Measurements from ENCODE around the gene SPDYE1. TPM values are rescaled to one million over a fixed set of nuclear protein-coding genes. Genes with fewer than 3 reads are reported as not detected.
"Not testable (repeated sequence)": the region's sequence is repeated elsewhere in the genome, so short reads cannot be mapped to it uniquely, and the experiment has no call there.

SPDYE1 gene
- not detected in 2 replicates for total RNA-seq

DNA sequence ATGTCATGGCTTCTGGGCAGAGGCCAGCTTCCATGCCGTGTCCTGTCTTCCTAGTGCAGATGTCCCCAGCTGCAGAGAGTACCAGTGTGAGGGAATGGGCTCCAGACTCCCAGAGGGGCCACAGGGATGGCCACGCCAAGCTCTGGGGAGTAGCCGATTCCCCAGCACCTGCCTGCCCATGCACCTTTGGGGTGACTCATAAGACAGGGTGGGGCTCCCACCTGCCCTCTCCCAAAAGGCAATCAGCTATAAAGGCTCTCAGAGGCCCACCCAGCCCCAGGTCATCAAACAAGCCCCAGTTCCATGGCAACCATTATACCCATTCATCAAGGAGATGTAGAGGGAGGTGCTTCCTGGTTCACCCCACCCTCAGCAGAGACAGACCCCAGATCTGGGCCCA is at the start of gene SPDYE1:
Gene SPDYE1 (plus strand): TSS at position 366 of the 400 bp plus-strand sequence. CDS start 2,053 bp downstream, outside the sequence.
- not testable (repeated sequence) for DNase-seq (ENCODE audit: low read depth in 2 of 2)

GRCh38 chr7:43952028-43952427 is 45.7 kb upstream of the SPDYE1 start:
- no peak for DNase-seq (ENCODE audit: low read depth in 2 of 2)

- no peak for DNase-seq (ENCODE audit: low read depth in 2 of 2)
Measured at GRCh38 chr7:43953071-43953470, 44.6 kb upstream of the SPDYE1 start.

DNA sequence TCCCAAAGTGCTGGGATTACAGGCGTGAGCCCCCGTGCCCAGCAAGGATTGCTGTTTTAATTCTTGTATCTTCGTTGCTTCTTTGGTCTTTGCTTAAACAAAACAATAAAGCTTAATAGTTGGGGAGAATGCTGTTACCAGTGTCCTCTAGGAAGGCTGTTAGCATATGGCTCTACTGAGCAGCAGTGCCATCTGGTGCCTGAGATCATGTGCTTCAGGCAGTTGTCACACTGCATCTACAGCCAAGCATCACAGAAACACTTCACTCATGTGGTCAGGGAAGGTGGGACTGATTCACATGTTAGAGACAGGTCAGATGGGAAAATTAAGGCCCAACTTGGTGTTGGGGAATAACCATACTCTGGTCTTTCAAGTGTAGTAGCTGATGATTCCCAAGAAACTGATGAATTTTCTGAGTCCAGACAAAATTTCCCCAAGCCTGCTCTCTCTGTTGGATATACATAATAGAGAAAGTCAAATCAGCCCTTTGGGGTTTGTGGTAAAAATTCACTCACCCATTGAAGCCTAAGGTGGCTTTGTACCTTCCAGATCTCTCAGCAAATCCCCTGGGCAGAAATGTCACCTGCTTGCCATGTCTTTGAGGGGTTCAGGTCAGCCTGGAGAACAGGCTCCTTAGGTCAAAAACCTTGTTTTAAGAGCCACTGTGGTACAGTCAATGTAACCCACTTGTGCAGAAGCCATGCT is 43.0 kb upstream of the SPDYE1 start:
- peak; percentile 71 to 76 for DNase-seq (ENCODE audit: low read depth in 2 of 2)

- no peak for DNase-seq (ENCODE audit: low read depth in 2 of 2)
Measured at GRCh38 chr7:43956027-43956426, 41.7 kb upstream of the SPDYE1 start.

GRCh38 chr7:43960933-43961332 is 36.8 kb upstream of the SPDYE1 start:
- no peak for DNase-seq (ENCODE audit: low read depth in 2 of 2)

DNA sequence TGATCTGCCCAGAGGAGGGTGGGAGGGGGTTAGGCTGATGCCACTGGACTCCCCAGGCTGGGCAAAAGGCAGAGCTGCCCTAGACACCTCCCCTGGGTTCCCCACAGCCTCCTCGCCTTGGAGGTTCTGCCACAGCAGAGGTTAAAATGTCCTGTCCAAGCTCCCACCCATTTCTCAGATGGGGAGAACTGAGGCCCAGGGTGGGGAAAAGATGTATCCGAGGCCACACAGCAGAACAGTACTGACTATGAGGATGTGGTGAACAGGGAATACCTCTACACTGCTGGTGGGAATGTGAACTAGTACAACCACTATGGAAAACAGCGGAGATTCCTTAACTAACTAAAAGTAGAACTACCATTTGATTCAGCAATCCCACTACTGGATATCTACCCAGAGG is 31.3 kb upstream of the SPDYE1 start:
- not testable (repeated sequence) for DNase-seq (ENCODE audit: low read depth in 2 of 2)

- not testable (repeated sequence) for DNase-seq (ENCODE audit: low read depth in 2 of 2)
Measured at GRCh38 chr7:43968172-43969040, 29.3 kb upstream of the SPDYE1 start.

- DNase-seq (ENCODE audit: low read depth in 2 of 2), result not testable (repeated sequence)
Measured at GRCh38 chr7:43969586-43969985, 28.1 kb upstream of the SPDYE1 start.

DNA sequence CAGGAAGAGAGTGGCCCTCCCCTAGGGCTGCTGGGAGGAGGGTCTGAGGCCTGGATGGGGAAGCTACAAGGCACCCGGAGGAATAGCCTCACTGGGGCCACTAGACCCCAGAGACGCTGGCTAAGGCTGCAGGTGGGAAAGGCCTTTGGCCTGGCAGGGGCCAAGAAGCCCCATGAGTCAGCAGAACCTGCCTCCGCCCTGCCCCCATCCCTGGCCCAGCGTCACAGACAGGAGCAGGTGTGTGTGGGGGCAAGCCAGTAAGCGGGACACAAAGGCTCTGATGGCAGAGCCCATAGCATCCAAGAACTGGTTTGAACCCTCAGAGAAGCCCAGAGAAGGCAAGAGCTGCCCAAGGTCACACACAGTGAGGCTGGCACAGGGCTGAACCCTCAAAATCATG is 27.0 kb upstream of the SPDYE1 start:
- not testable (repeated sequence) for DNase-seq (ENCODE audit: low read depth in 2 of 2)

DNA sequence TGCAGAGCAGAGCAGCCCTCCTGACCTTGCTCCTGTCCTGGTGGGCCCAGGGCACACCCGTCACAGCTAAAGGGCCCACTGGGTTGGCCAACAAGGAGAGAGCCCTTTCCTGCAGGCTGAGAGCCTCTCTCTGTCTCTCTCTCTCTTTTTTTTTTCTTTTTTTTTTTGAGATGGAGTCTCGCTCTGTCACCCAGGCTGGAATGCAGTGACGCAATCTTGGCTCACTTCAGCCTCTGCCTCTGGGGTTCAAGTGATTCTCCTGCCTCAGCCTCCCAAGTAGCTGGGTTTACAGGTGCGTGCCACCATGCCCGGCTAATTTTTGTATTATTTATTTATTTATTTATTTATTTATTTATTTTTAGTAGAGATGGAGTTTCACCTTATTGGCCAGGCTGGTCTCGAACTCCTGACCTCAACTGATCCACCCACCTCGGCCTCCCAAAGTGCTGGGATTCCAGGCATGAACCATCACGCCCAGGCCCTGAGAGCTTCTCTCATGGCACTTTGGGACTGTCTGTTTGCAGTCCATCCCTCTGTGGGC is 23.6 kb upstream of the SPDYE1 start:
- not testable (repeated sequence) for DNase-seq (ENCODE audit: low read depth in 2 of 2)

DNA sequence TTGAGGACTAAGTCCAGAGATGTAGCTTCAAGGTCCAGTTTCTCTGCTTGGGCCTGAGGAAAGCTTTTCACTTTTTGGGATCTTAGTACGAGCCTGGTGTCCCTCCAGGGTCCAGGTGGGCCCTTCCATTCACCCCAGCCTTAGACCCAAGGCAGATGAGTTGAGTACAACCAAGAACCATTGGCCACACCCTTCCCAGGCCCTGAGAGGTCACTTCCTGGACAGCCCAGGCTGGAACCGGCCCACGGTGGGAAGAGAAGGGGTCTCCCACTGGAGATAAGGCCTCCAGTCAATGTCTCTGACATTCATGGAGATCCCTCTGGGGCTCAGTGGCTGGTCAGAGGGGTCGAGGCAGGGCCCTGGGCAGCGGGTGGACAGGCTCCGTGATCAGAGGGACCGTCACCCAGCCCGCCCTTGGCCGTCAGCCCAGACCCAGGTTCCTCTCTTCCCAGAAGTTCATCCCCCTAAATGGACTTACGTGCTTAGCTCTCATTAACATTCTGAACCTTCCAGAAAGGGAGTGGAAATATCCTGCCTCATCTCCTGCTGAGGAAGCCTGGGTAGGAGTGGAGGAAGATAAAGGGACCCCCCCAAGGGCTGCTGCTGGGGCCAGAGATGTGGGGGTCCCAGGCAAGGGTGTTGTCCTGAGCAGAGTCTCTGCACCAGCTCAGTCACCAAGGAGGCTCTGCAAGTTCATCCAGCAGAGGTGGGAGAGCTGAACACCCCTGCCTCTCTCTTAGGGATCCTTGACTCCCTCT is 22.8 kb upstream of the SPDYE1 start:
- not testable (repeated sequence) for DNase-seq (ENCODE audit: low read depth in 2 of 2)

GRCh38 chr7:43977525-43977924 is 20.2 kb upstream of the SPDYE1 start:
- DNase-seq (ENCODE audit: low read depth in 2 of 2), result no peak

- DNase-seq (ENCODE audit: low read depth in 2 of 2), result peak in 1 of 2 donors; percentile 56
Measured at GRCh38 chr7:43978102-43978501, 19.6 kb upstream of the SPDYE1 start.

DNA sequence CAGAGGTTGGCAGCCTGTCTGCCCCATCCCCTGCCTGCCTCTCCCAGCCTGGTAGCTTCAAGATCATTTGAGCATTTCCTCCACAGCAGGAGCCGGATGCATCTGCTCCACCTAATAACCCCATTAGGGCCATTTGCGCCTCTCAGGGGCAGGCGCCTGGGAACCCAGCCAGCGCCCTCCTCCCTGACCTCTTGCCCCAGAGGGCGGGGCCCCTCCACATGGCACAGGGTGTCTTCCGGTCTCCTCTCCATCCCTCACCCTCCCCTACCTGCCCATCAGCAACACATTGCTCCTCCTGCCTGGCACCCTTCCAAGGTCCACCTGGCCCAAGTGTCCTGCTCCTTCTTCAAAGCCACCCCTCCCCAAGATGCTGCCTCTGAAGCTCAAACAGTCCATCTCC is 14.8 kb upstream of the SPDYE1 start:
- not testable (repeated sequence) for DNase-seq (ENCODE audit: low read depth in 2 of 2)

- DNase-seq (ENCODE audit: low read depth in 2 of 2), result not testable (repeated sequence)
Measured at GRCh38 chr7:43983736-43984135, 14.0 kb upstream of the SPDYE1 start.

DNA sequence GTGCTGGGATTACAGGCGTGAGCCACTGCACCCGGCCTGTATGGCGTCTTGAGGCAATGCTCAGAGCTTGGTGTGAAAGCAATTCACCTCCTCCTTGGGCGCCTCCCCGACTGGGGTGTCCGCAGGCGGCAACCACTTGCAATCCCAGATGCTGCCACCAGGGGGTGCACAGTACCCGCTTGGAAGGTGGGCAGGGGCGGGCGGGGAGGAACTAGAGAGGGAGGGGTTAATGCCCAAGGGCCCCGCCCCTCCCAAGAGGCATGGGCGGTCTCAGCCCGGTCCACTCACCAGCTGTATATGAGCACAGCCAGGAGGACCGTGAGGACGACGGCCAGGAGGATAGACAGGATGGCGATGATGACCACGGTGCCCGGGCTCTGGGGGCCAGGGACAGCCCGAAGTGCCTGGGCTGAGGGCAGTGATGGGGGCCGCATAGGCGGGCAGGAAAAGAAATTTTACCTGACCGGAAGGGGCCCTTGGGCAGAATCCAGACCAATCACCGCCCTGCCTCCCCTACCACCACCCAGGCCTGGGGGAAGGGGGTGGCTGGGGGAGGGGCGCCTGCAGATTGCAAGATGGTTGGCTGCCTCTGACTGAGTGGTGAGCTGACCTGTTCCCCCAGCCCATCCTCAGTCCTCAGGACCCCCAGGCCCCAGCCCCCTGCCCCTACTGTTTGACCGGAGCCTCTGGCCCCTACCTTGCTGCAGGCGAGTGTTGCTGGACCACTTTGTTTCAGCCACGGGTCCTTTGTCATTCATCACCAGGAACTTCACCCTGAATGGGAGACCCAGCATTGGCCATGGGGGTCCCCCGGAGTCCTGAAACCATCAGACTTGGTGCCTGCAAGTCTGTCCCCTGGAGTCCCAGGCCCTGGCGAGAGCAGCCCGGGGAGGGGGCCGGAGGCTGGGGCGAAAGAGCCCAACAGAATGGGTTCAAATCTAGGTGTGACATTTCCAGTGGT is 11.5 kb upstream of the SPDYE1 start:
- DNase-seq (ENCODE audit: low read depth in 2 of 2), result peak; percentile 58 to 72

GRCh38 chr7:43987476-43987875 is 10.2 kb upstream of the SPDYE1 start:
- not testable (repeated sequence) for DNase-seq (ENCODE audit: low read depth in 2 of 2)

DNA sequence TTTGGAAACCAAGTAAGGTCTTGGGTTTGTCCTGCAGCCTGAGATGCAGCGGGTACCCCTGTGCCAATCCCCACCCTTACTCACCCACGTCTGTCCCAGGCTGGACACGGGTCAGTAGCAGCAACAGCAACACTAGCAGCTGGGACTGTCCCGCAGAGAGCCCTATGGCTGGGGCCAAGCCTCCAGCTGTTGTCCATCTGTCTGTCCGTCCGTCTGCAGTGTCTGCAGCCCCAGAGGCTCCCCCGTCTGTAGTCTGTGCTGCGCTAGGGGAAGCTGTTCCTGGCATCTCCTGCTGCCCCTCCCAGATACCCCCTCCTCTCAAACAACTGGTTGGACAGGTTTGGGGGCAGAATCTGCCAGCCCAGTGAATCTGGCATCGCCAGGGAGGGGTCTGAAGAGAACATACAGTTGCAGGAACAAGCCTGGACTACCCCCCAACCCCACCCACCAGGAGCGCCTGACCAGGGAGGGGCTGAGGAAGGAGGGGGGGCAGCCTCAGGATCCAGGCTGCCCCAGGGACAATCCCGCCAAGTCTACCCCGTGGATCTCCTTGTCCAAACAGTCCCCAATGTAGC is 7.6 kb upstream of the SPDYE1 start:
- DNase-seq (ENCODE audit: low read depth in 2 of 2), result not testable (repeated sequence)

- not testable (repeated sequence) for DNase-seq (ENCODE audit: low read depth in 2 of 2)
Measured at GRCh38 chr7:43990829-43991228, 6.9 kb upstream of the SPDYE1 start.

All from lung microvascular endothelial cell (primary cell).